ENCODE results near the gene FAM107B.
A peak's percentile ranks its signal among the peaks of the same experiment; 100 is the strongest.

The FAM107B gene

GRCh38 chr10:14550471-14550981 lies 224.2 kb downstream of the FAM107B start:
- DNase-seq, result no peak

DNA sequence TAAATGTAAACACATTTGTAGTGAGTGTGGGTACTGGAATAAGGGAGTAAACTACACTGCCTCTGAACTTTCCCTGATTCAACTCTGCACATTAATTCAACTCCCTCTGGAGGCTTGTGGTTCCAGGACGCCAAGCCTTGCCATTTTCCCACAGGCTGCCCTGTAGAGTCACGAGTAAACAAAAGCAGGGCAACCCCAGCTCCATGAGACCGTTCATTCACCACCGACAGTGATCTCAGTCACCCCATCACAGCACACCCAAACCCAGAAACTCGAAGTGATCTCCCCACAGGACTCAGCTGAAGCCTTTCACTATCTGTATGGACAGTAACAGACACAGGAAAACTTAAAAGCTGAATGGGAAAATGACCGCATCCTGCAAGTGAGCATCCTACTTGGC lies 225.2 kb downstream of the FAM107B start:
- no peak for DNase-seq

DNA sequence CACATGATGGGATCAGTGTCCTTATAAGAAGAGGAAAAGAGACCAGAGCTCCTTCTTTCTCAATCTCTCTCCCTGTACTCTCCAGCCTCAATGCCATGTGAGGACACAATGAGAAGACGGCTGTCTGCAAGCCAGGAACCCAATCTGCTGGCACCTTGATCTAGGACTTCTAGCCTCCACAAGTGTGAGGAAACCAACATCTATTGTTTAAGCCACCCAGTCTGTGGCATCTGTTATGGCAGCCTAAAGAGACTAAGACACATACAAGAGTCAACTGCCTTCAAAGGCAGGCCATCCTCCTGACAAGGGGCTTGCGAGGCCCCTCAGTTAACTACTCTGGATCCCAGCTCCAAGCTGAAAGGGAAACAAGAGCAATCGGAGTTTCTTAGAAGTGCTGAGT lies 225.7 kb downstream of the FAM107B start:
- DNase-seq, result no peak

- DNase-seq, result no peak
Measured at GRCh38 chr10:14548474-14548873, 226.2 kb downstream of the FAM107B start.

DNA sequence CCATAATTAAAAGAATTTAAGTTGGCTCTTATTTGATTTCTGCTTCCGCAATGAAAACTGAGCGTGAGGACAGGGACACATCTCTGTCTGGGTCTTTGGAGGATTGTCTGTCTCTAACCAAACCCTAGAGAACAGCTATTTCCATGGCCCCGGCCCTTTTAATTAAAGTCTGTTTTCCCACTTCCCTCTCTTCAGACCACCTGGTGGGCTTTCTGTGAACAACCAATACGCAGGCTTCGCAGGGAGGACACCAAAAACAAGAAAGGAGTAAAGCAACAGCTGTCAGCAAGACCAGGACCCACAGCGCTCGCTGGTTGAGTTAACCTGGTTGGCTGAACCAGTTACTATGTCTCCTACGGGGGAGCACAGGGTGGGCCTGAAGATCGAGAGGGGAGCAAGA lies 226.9 kb downstream of the FAM107B start:
- DNase-seq, result no peak

DNA sequence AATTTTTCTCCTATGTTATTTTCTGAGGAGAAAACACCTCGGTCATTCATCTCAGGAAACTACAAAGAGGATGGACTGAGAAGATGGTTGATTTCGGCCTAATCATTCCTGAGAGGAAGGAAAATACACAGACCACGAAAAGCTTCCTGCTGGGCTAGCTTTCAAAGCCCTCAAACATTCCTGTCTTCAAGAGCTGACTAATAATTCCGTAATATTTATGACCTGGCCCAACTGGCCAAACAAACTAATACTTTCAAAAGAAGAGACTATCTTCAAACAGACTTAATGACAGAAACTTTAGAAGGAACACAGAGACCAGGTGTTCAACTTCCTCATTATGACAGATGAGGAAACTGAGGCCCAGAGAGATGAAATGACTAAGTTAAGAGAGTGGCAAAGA lies 228.9 kb downstream of the FAM107B start:
- DNase-seq, result no peak

DNA sequence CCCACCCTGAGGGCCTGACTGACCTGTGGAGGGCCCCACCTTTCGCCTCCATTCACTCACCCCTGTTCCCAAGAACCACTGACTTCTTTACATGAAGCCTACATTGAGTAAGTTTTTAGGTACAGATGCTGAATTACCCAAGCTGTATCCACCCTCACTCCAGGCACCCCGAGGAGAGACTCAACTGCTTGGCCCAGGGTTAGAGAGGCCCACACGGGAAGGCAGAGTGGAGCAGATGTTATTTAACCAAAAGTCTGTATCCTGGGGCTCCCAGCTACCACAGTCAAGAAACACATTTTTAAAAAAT lies 230.8 kb downstream of the FAM107B start:
- DNase-seq, result no peak

GRCh38 chr10:14543046-14543903 lies 231.4 kb downstream of the FAM107B start:
- peak; percentile 51 for DNase-seq

- no peak for DNase-seq
Measured at GRCh38 chr10:14541379-14541778, 233.3 kb downstream of the FAM107B start.

DNA sequence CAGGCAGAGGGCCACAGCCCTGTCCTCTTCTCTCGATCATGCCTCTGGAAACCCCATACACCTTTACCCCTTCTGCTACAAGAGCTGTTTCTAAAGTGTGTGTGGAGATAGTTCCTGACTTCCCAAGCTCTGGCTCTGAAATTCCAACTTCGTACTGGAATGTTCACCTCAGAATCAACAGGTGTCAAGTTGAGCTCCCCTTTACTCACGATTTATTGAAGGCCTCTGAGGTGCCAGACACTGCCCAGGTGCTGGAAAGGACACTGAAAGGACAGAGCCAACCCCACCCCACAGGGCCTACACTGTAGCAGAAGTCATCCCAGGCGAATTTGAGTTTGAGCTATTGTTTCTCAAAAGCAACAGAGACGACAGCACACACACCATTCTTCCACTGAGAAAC lies 234.1 kb downstream of the FAM107B start:
- no peak for DNase-seq

DNA sequence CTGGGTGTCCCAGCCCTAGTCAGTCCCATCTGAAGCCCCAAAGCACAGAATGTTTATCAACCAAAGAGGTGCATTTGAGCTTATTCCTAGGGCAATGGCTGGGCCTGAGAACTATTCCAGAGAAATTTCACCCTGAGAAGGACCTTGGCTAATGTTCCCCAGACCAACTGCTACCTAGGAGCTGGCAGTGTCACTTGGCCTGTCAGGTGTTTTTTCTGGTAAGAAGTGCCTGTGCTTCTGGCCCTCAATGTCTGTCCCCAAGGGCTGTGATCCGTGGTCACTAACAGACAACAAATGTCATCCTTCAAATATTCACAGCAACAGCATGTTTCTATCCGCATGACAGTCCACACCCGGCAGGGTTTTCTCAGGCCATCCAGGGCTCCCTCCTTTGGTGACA lies 234.6 kb downstream of the FAM107B start:
- DNase-seq, result no peak

GRCh38 chr10:14539176-14539575 lies 235.5 kb downstream of the FAM107B start:
- no peak for DNase-seq

GRCh38 chr10:14536241-14537213 lies 238.2 kb downstream of the FAM107B start:
- peak; percentile 41 for DNase-seq

DNA sequence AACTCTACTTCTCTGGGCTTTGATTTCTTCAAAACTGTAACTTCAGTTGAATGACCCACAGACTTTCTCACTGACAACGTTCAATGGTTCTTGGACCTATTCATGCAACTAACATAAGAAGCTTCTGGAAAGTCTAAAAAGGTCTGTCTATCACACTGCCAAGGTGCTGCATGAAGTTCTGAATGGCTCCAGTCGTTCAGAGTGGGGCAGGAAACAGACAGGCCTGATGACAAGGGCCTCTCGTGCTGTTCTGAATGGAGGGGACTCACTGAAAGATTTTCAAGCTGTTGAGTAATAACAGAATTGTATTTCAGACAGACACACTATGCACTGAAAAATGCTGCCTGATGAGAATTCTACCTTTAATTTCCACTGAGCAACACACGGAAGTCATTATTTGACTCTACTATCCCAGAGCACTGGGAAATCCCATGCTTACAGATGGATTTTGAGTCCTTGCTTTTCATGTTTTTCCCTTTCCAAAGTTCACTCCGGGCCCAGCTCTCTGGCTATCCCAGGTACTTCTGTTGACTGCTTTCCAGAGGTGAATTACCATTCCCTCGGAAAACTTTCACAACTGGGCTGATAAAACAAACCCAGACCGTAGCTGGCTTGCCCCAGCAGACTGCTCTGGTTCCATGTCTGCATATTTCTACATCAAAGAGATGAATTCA lies 239.1 kb downstream of the FAM107B start:
- DNase-seq, result no peak

DNA sequence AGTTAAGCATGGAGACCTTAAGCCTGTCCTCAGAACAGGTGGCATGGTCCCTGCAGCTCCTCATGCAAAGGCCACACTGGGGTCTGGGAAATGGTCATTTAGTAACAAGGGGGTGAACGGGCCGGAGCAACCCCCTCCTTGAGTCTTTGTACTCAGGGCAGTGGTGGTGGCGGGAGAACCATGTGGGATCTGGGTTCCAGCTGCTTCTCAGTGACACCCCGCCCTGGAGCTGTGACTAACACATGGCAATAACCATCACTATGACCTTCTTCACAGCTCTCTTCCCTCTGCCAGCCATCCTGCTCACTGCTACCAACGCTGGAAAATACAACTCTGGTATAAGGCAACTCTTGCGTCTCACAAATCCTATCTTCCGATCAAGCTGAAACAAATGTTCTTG lies 240.5 kb downstream of the FAM107B start:
- DNase-seq, result no peak

- no peak for DNase-seq
Measured at GRCh38 chr10:14533295-14533694, 241.4 kb downstream of the FAM107B start.

DNA sequence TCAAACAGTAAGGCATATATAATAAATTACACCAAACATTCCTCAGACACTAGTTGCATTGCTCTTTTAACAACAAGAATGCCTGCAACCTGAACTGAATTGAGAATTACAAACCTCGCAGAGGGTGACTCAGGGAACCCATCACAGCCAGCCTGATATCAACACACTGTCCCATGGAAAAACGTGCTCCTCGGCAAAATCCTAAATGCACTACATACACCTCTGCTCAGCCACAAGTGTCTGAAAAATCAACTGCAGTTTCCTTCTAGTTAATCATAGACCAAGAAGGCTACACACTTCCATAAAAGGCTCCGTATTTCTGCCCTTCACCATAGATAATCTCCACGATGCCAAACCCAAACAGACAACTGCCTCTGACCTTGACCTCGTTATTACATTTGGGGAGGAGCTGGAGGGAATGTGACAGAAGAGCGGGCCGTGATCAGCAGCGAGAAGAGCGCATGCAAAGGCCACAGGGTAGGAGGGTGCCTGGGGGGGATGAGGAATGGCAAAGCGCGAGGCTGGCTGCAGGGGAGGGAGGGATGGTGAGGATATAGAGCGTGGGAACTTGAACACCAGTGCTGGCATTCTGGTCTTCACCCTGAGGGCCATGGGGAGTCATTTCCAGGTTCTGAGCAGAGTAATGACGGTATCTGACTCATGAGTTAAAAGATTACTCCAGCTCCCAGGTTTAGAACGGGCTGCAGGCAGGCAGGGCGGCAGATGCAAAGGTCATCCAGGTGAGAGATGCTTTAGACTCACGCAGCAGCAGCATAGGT lies 242.0 kb downstream of the FAM107B start:
- no peak for DNase-seq

DNA sequence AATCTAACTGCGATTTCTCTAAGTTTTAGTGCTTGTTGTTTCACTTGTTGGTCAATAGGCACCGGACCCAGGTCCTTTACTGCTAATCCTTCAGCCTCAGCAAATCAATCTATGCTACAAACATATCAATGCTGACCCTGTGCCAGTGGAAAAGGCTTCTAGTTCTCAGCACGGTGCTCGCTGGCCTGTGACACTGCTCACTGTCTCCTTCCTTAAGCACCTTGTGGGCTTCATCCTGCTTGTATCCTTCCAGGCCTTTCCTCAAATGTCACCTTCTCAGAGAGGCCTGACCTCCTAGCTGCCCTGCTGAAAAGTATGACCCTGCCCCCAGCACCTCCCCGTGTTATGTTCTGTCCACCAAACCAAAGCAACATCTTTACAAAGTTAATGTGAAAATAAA lies 242.7 kb downstream of the FAM107B start:
- no peak for DNase-seq

GRCh38 chr10:14530465-14530864 lies 244.2 kb downstream of the FAM107B start:
- DNase-seq, result no peak

DNA sequence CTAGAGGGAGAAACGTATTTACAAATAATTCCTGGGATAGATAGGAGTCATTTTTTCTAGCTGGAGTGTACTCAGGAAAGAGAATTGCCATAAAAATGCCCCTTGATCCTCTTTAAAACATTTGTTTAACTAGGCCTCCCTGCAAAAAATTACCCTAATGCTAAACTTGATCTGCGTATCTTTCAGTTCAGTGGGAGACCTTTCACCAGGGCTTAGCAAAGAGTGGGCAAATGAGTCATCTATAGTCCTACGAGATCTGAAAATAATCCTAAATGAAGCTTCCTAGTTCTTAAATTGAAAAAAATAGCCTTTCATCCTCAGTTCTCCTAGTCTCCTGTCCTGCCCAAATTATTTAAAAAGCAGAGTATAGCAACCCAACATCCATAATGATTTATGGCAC lies 245.3 kb downstream of the FAM107B start:
- DNase-seq, result no peak

DNA sequence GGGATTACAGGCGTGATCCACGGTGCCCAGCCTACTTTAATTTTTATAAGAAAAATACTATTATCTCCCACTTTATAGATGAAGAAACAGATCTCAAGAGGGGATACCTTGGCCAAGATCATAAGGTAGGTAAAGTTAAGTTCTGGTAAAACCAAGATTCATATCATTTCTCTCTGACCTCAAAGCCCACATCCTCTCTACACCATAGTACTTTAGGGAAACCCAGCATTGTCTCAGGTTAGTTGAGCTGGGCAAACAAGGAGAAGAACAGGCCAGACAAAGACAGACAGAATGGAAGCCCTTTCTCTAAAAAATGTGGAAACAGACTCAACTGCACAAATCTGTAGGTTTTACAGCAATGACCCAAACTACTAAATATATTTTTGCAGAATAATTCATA lies 246.2 kb downstream of the FAM107B start:
- no peak for DNase-seq

DNA sequence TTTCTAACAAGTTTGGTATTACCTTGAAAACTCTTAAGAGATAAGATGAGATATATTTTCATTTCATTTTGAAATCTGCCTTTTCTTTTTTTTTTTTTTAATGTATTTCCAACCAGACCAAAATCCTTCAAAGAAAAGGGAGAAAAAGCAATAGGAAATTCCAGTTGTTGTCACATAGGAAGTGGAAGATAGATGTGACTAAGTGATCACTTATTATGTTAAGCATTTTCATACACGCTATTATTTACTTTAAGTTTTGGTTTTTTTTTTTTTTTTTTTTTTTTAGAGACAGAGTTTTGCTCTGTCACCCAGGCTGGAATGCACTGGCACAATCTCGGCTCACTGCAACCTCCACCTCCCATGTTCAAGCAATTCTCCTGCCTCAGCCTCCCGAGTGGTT lies 246.8 kb downstream of the FAM107B start:
- no peak for DNase-seq
